K562 (cell line): ENCODE results near the gene CLDN24. TPM values are rescaled to one million over a fixed set of nuclear protein-coding genes. Genes with fewer than 3 reads are reported as not detected.

Experiments used
- ATAC-seq: fragments of 200-7000 bp; cut with Tn5 transposase; 3 replicates; pipeline ENCODE4 v1.9.1; 2020; ENCODE audit warnings: moderate library complexity
- BruUV-seq: library from RNA; stranded (reverse); fragments of 400-500 nt; replicated peaks from 2 replicates; lab custom pipeline; 2021; lab: Mats Ljungman, UMichigan
- CTCF ChIA-PET: fragments of 300-600 bp; formaldehyde crosslinking; extraction: SDS; loops from one replicate; lab custom pipeline; 2021; ENCODE audit warnings: low intra/inter-chr PET ratio; lab: Yijun Ruan, JAX
- POLR2A ChIA-PET: fragments of 300-600, 350-650 bp; sonication (Branson Sonifier 250); formaldehyde crosslinking; extraction: SDS; loops from one replicate; lab custom pipeline; 2021; ENCODE audit warnings: antibody characterized with exemption, inconsistent platforms; lab: Yijun Ruan, JAX
- DNase-seq, 4 experiments: peaks; one replicate each; pipeline versions ENCODE4 v3.0.0 to v3.0.0-alpha.2; 2011 to 2018; ENCODE audit warnings: low spot score in 3 of 4, mixed read lengths in 3 of 4; ENCODE audit errors: extremely low read depth in 1 of 4
- FAIRE-seq: peaks from 2 replicates; lab custom pipeline; 2011; peaks lifted over from hg19 to GRCh38; lab: Jason Lieb, UNC
- H2AFZ ChIP-seq: 2 replicates; pipeline ENCODE4 v1.6.0; 2011; ENCODE audit warnings: low read depth, low read length, control low read depth, inconsistent platforms
- H3K27ac ChIP-seq: fragments of 200-600 bp; 3 replicates; pipeline ENCODE4 v1.8.0; 2011; ENCODE audit warnings: low read depth, mild to moderate bottlenecking, control low read depth, inconsistent platforms, low read length, moderate library complexity, mixed read lengths; ENCODE audit errors: extremely low read depth
- H3K27me3 ChIP-seq, 2 experiments: fragments of 300-600 bp in 1 of 2; 2 replicates in 1 of 2; 3 replicates in 1 of 2; pipeline versions ENCODE4 v1.6.0 to v1.8.0; 2011; ENCODE audit warnings: inconsistent platforms in 2 of 2, low read length in 2 of 2, mild to moderate bottlenecking in 1 of 2, mixed read lengths in 1 of 2, moderate library complexity in 1 of 2; ENCODE audit not compliant: control insufficient read depth in 2 of 2, insufficient read depth in 2 of 2
- H3K36me3 ChIP-seq: fragments of 300-600 bp; 3 replicates; pipeline ENCODE4 v1.8.0; 2011; ENCODE audit warnings: mild to moderate bottlenecking, low read length, inconsistent platforms; ENCODE audit not compliant: control insufficient read depth, insufficient read depth
- H3K4me1 ChIP-seq, 2 experiments: fragments of 200-600 bp in 1 of 2; replicated peaks in 1 of 2; 2 replicates in 1 of 2; 3 replicates in 1 of 2; pipeline versions ENCODE4 v1.5.1 to v1.8.0; 2011; ENCODE audit warnings: inconsistent platforms in 2 of 2, low read length in 2 of 2, mild to moderate bottlenecking in 1 of 2, mixed read lengths in 1 of 2, moderate library complexity in 1 of 2; ENCODE audit not compliant: control insufficient read depth in 2 of 2, insufficient read depth in 2 of 2
- H3K4me2 ChIP-seq: 2 replicates; pipeline ENCODE4 v1.6.1; 2011; ENCODE audit warnings: low read length, control low read depth, inconsistent platforms, mixed read lengths; ENCODE audit not compliant: insufficient read depth
- H3K4me3 ChIP-seq: fragments of 200-600 bp; sonication (generic), shearing (Covaris generic); 2 replicates; pipeline ENCODE4 v1.5.1; 2016; ENCODE audit warnings: control low read depth, inconsistent platforms
- H3K79me2 ChIP-seq: fragments of 200-600 bp; 3 replicates; pipeline ENCODE4 v1.8.0; 2011; ENCODE audit warnings: low read length, inconsistent platforms; ENCODE audit not compliant: control insufficient read depth, insufficient read depth
- H3K9ac ChIP-seq, 2 experiments: 2 replicates each; pipeline versions ENCODE4 v1.6.0 to v1.6.1; 2011; ENCODE audit warnings: low read depth in 2 of 2, low read length in 2 of 2, control low read depth in 1 of 2, inconsistent platforms in 1 of 2, mild to moderate bottlenecking in 1 of 2, mixed read lengths in 1 of 2; ENCODE audit not compliant: insufficient read depth in 1 of 2
- H3K9me1 ChIP-seq: one replicate; pipeline ENCODE4 v1.6.0; 2011; ENCODE audit warnings: inconsistent platforms, mild to moderate bottlenecking, low read length, moderate library complexity; ENCODE audit not compliant: control insufficient read depth, insufficient read depth
- H3K9me3 ChIP-seq: replicated peaks from 2 replicates; pipeline ENCODE4 v1.5.1; 2011; ENCODE audit warnings: low read depth, low read length, inconsistent platforms; ENCODE audit not compliant: control insufficient read depth, insufficient read depth
- H4K20me1 ChIP-seq: replicated peaks from 2 replicates; pipeline ENCODE4 v1.6.1; 2011; ENCODE audit warnings: low read length, inconsistent platforms, mixed read lengths; ENCODE audit not compliant: control insufficient read depth, insufficient read depth
- CBX8 ChIP-seq: fragments of 200-600 bp; sonication (generic); IDR thresholded peaks from 2 replicates; pipeline ENCODE4 v1.6.1; 2012; ENCODE audit warnings: borderline replicate concordance, mixed run types, low read depth, mild to moderate bottlenecking, moderate library complexity, mixed read lengths, low read length, control low read depth, inconsistent platforms; ENCODE audit not compliant: poor library complexity, severe bottlenecking; ENCODE audit errors: extremely low read depth
- HLTF ChIP-seq: fragments of 450-650 bp; IDR thresholded peaks from 2 replicates; pipeline ENCODE4 v1.6.1; 2016
- SMC3 ChIP-seq: conservative IDR thresholded peaks from 2 replicates; pipeline ENCODE4 v1.6.1; 2011; ENCODE audit warnings: low read depth, low read length, improper control_type of control experiment; ENCODE audit not compliant: insufficient read depth
- SNRNP70 ChIP-seq: fragments of 200-400 bp; formaldehyde crosslinking; optimal IDR thresholded peaks from 2 replicates; pipeline ENCODE3; 2017; ENCODE audit warnings: low read depth, low read length
- ZSCAN32 ChIP-seq: fragments of 450-650 bp; formaldehyde crosslinking; IDR thresholded peaks from 2 replicates; pipeline ENCODE4 v1.4.0; 2020; ENCODE audit warnings: mild to moderate bottlenecking, moderate library complexity
- WGBS: fragments of 100-300 bp; shearing (Covaris generic); methylation state at CpG from one replicate; pipeline ENCODE4 v1.1.6; 2016; ENCODE audit warnings: low coverage, mixed read lengths; ENCODE audit not compliant: insufficient coverage; ENCODE audit errors: missing lambda C conversion rate; 5-methylcytosine and 5-hydroxymethylcytosine counted together
- in situ Hi-C: fragments of 300-500 bp; cut with MboI; formaldehyde crosslinking; loops from 4 replicates; pipeline ENCODE4 v1.15.0; 2018; ENCODE audit warnings: inconsistent platforms, mixed read lengths
- intact Hi-C: fragments of 100-400 bp; cut with micrococcal nuclease; formaldehyde crosslinking; loops from 2 replicates; pipeline ENCODE4 v1.14.2; 2022
- polyA plus RNA-seq, 8 experiments: library from polyadenylated mRNA; depleted of rRNA in 4 of 8; stranded (reverse) in 5 of 8; unstranded in 3 of 8; fragments of >200 nt; fragmentation: Nextera tagmentation in 2 of 8; fragmentation: Illumina TruSeq in 1 of 8; extraction: Ambion mirVana in 2 of 8; extraction: Trizol in 1 of 8; gene quantifications; 2 replicates each; pipeline versions ENCODE4 v1.2.1 to v1.2.3, GENCODE V29; 2011 to 2014; ENCODE audit warnings: inconsistent platforms in 1 of 8, missing spikeins in 1 of 8
- total RNA-seq, 7 experiments: library from RNA; depleted of rRNA in 6 of 7; stranded (reverse); fragments of >200 nt in 6 of 7; fragmentation: Illumina TruSeq in 2 of 7; extraction: Trizol in 2 of 7; gene quantifications; 2 replicates each; pipeline versions ENCODE4 v1.2.1 to v1.2.3, GENCODE V29; 2011 to 2021; ENCODE audit warnings: low replicate concordance in 1 of 7
- TF ChIP-seq, protein P1 (sequence below): fragments of 450-650 bp; IDR thresholded peaks from 2 replicates; pipeline ENCODE4 v1.6.1; 2016; ENCODE audit warnings: mild to moderate bottlenecking, moderate library complexity
- TF ChIP-seq, protein P2 (sequence below): fragments of 450-650 bp; IDR thresholded peaks from 2 replicates; pipeline ENCODE4 v1.6.1; 2017; ENCODE audit warnings: antibody characterized with exemption, mild to moderate bottlenecking

The CLDN24 gene
- total and polyA plus RNA-seq, 9 of the 15 experiments (the other 6 are each of a cell fraction or from before 2014, with no cell fraction given) = not detected

DNA sequence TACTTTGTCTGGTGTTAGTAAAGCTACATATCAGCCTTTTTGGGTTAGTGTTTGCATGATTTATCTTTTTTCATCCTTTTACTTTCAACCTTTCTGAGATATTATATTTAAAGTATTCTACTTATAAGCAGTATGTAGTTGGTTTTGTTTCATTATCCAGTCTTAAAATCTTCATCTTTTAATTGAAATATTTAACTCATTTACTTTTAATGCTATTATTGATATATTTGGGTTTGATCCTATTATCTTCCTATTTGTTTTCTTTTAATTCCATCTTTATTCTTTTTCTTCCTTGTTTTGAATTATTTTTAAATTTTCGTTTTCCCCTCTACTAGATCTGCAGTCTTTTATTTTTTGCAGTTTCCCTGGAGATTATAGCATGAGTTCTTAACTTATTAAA is 46.1 kb downstream of the CLDN24 start:
- no TSS peak for BruUV-seq
- H3K79me2 ChIP-seq = no peaks in the 10 kb centered on the region
- WGBS = 0% methylated on average over 1 of the region's 1 CpG
- intact Hi-C loops = no loop called here
- no peak overlapping the region for H3K9ac ChIP-seq
- in situ Hi-C loops = loop anchor here (10.0 kb wide), 1 partner anchor 129 kb away; no protein-coding TSS in a partner anchor
- no peaks in the 10 kb centered on the region for H4K20me1 ChIP-seq
- no peak overlapping the region for H3K4me2 ChIP-seq
- no peak overlapping the region for H3K27ac ChIP-seq
- H3K36me3 ChIP-seq = peaks cover 27% of the 10 kb centered on the region; the same call in 2 of the 3 replicates
- DNase-seq (no peak), ATAC-seq (no peak), FAIRE-seq (no peak)
- ChIA-PET POLR2A (no interaction called here), CTCF (no interaction called here)
- H2AFZ ChIP-seq = no peak overlapping the region
- H3K4me3 ChIP-seq = no peak overlapping the region
- no peaks in the 10 kb centered on the region for H3K9me1 ChIP-seq
- peaks cover 7% of the 10 kb centered on the region; the same call in 1 of the 2 replicates for H3K9me3 ChIP-seq
- H3K27me3 ChIP-seq = no peaks in the 10 kb centered on the region
- no peaks in the 10 kb centered on the region for H3K4me1 ChIP-seq
- TF ChIP-seq SMC3 (no peak), HLTF (no peak), ZSCAN32 (CRISPR knock-in tag) (no peak), SNRNP70 (no peak), CBX8 (no peak)
- TF ChIP-seq, protein P1, sequence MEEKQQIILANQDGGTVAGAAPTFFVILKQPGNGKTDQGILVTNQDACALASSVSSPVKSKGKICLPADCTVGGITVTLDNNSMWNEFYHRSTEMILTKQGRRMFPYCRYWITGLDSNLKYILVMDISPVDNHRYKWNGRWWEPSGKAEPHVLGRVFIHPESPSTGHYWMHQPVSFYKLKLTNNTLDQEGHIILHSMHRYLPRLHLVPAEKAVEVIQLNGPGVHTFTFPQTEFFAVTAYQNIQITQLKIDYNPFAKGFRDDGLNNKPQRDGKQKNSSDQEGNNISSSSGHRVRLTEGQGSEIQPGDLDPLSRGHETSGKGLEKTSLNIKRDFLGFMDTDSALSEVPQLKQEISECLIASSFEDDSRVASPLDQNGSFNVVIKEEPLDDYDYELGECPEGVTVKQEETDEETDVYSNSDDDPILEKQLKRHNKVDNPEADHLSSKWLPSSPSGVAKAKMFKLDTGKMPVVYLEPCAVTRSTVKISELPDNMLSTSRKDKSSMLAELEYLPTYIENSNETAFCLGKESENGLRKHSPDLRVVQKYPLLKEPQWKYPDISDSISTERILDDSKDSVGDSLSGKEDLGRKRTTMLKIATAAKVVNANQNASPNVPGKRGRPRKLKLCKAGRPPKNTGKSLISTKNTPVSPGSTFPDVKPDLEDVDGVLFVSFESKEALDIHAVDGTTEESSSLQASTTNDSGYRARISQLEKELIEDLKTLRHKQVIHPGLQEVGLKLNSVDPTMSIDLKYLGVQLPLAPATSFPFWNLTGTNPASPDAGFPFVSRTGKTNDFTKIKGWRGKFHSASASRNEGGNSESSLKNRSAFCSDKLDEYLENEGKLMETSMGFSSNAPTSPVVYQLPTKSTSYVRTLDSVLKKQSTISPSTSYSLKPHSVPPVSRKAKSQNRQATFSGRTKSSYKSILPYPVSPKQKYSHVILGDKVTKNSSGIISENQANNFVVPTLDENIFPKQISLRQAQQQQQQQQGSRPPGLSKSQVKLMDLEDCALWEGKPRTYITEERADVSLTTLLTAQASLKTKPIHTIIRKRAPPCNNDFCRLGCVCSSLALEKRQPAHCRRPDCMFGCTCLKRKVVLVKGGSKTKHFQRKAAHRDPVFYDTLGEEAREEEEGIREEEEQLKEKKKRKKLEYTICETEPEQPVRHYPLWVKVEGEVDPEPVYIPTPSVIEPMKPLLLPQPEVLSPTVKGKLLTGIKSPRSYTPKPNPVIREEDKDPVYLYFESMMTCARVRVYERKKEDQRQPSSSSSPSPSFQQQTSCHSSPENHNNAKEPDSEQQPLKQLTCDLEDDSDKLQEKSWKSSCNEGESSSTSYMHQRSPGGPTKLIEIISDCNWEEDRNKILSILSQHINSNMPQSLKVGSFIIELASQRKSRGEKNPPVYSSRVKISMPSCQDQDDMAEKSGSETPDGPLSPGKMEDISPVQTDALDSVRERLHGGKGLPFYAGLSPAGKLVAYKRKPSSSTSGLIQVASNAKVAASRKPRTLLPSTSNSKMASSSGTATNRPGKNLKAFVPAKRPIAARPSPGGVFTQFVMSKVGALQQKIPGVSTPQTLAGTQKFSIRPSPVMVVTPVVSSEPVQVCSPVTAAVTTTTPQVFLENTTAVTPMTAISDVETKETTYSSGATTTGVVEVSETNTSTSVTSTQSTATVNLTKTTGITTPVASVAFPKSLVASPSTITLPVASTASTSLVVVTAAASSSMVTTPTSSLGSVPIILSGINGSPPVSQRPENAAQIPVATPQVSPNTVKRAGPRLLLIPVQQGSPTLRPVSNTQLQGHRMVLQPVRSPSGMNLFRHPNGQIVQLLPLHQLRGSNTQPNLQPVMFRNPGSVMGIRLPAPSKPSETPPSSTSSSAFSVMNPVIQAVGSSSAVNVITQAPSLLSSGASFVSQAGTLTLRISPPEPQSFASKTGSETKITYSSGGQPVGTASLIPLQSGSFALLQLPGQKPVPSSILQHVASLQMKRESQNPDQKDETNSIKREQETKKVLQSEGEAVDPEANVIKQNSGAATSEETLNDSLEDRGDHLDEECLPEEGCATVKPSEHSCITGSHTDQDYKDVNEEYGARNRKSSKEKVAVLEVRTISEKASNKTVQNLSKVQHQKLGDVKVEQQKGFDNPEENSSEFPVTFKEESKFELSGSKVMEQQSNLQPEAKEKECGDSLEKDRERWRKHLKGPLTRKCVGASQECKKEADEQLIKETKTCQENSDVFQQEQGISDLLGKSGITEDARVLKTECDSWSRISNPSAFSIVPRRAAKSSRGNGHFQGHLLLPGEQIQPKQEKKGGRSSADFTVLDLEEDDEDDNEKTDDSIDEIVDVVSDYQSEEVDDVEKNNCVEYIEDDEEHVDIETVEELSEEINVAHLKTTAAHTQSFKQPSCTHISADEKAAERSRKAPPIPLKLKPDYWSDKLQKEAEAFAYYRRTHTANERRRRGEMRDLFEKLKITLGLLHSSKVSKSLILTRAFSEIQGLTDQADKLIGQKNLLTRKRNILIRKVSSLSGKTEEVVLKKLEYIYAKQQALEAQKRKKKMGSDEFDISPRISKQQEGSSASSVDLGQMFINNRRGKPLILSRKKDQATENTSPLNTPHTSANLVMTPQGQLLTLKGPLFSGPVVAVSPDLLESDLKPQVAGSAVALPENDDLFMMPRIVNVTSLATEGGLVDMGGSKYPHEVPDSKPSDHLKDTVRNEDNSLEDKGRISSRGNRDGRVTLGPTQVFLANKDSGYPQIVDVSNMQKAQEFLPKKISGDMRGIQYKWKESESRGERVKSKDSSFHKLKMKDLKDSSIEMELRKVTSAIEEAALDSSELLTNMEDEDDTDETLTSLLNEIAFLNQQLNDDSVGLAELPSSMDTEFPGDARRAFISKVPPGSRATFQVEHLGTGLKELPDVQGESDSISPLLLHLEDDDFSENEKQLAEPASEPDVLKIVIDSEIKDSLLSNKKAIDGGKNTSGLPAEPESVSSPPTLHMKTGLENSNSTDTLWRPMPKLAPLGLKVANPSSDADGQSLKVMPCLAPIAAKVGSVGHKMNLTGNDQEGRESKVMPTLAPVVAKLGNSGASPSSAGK = no peak
- TF ChIP-seq, protein P2, sequence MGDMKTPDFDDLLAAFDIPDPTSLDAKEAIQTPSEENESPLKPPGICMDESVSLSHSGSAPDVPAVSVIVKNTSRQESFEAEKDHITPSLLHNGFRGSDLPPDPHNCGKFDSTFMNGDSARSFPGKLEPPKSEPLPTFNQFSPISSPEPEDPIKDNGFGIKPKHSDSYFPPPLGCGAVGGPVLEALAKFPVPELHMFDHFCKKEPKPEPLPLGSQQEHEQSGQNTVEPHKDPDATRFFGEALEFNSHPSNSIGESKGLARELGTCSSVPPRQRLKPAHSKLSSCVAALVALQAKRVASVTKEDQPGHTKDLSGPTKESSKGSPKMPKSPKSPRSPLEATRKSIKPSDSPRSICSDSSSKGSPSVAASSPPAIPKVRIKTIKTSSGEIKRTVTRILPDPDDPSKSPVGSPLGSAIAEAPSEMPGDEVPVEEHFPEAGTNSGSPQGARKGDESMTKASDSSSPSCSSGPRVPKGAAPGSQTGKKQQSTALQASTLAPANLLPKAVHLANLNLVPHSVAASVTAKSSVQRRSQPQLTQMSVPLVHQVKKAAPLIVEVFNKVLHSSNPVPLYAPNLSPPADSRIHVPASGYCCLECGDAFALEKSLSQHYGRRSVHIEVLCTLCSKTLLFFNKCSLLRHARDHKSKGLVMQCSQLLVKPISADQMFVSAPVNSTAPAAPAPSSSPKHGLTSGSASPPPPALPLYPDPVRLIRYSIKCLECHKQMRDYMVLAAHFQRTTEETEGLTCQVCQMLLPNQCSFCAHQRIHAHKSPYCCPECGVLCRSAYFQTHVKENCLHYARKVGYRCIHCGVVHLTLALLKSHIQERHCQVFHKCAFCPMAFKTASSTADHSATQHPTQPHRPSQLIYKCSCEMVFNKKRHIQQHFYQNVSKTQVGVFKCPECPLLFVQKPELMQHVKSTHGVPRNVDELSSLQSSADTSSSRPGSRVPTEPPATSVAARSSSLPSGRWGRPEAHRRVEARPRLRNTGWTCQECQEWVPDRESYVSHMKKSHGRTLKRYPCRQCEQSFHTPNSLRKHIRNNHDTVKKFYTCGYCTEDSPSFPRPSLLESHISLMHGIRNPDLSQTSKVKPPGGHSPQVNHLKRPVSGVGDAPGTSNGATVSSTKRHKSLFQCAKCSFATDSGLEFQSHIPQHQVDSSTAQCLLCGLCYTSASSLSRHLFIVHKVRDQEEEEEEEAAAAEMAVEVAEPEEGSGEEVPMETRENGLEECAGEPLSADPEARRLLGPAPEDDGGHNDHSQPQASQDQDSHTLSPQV = no peak
